SKM-1 treated with dmso at 0.1 percent for 144 hours (cell line): ENCODE measurements around the gene REPS2.

Experiments
- DNase-seq: peaks from one replicate; lab custom pipeline; 2025; ENCODE audit not compliant: unreplicated experiment; lab: John Stamatoyannopoulos, UW

REPS2 gene

DNA sequence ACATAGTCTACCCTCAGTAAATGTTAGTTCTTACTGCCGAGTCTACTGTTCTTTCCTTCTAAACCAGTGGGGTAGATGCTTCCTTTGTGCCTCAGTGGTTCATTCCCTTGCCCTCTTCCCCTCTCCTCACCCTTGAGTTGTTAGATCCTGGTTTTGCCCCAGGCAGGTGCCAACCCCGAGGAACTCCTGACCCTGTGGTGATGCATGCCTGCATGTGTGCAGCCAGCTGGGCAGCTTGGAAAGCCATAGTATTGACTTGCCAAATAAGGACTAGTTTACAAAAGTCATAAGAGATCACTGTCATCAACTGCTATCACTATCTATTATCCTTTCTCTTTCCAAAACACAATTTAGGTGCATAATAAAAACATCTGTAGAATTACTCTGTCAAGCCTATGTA lies 50.9 kb downstream of the REPS2 start:
- no peak for DNase-seq

DNA sequence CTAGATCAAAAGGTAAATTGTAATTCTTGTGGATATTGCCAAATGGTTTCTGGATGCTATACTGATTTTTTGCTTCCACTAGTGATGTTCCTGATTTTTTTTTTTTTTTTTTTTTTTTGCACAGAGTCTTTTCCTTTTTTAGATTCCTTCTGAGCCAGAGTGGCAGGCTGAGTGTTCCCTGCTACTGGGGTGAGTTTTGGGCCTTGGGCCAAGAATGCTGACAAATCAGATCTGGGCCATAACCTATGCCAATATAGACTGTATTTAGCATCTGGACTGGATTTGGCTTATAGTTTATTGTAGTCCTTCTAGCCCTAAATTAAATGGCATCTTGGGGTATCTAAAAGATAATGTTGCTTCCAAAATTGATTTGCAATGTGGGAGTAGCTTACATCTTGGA lies 52.8 kb downstream of the REPS2 start:
- DNase-seq, result no peak

DNA sequence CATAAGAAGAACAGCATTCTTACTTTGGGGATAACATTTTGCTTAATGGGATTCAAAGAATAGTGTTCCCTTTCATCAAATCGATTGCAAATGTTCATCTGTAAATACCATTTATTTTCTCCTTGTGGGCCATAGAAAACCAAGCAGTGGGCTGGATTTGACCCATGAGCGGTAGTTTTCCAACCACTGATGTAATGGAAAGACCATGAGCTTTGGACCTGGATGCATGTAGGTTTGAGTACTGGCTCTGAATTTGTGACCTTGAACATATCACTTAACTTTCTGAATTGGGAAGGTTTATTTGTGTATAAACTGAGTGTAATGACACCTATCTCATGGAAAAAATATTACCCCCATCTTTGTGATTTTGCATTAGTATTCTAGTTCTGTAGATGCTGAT lies 54.3 kb downstream of the REPS2 start:
- no peak for DNase-seq

DNA sequence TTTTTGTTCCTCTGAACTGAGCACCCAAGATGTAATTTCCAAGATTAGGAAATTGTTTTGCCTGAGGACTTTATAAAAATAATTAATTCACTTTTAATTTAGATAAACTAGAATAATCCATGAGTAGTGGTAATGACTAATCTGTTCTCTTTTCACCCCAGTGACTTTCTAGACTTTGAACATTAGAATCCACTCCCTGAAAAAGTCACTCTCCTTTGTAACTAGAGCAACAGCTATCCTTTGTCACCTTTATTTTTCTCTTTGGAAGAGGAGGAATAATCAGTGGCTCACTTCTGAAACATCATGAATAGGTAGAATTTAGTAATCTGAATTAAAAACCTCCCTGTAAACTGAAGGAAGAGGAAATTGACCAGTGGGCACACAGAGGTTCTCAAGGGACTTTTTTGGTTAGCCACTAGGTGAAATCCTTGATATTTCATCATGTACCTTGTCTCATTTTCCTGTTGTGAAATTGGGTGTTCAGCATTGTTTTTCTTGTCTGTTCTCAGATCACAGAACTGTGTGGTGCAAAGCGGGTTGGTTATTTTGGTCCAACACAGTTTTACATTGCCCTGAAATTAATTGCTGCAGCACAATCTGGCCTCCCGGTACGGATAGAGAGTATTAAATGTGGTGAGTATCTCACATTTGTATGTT lies 59.4 kb downstream of the REPS2 start:
- DNase-seq, result peak; percentile 49

DNA sequence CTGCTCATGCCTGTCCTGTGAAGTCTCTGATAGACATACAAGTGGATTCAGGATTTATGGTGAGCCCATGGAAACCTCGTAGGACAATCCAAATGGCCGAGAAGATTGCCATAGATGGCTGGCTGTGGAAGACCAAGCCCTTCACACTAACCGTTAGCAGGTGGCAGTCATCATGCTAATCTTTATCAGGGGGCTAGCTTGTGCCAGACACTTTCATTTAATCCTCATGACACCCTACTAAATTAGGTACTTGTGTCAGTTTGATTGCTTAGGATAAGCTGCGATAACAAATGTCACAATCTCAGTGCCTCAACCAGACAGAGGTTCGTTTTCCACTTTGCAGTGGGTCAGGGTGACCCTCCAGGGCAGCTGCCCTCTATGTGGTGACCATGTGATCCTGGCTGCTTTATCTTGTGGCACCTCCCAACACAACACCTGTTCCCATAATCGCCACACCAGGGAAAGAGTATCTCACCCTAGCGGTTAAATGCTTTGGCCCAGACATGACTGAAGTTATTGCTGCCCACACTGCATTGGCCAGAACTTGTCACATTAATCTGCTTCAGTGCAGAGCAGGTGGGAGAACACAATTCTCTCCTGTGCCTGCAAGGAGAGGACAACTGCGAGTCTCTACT lies 60.8 kb downstream of the REPS2 start:
- peak; percentile 7 for DNase-seq

DNA sequence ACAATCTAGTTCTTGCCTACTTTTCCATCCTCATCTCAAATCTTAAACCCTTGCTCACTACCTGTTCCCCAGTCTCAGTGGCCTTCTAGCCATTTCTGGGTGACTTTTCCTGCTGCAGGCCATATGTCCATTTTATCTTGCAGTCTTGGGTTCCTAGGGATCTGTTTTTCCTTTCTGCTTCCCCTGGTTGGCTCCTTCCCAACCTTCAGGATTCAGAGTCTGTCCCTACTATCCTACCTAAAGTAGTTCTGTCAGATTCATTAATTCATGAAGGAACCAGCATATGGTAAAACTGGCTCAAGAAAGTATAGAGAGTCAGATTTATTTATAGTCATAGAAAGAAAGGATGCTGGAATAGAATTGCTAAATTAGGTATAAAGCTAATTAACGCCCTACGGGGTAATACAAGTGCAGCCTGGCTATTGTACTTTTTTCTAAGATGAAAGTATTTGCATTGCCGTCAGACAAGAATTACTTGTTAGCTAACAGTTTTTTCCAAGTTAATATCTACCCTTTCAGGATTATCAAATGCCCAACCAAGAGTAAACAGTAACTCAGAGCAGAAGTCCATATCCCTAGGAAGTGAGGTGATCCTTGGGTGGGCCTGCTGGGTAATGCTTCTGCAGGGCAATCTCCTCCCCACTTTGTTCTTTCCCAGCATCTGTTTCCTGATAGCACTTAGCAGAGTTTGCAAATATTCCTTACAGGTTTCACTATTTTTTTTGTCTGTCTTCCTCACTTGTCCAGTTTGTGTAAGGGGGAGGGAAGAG lies 63.6 kb downstream of the REPS2 start:
- DNase-seq, result no peak

DNA sequence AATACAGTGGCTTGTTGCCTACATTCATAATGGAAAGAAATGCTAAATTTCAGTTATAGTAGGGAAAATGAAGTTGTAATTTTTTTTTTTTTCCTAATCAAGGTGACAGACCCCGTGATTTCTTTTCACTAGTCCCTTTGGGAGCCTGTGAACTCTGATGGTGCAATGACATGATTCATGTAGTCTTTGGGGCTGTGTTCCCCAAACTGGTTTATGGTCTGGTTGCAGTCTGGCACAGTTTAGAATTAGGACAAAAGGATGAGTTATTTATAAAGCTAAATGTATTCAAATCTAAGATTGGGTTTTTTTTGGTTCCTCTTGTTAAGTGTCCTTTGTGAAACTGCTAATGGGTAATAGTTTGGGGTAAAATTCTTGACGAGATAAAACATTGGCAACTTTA lies 66.0 kb downstream of the REPS2 start:
- DNase-seq, result no peak

DNA sequence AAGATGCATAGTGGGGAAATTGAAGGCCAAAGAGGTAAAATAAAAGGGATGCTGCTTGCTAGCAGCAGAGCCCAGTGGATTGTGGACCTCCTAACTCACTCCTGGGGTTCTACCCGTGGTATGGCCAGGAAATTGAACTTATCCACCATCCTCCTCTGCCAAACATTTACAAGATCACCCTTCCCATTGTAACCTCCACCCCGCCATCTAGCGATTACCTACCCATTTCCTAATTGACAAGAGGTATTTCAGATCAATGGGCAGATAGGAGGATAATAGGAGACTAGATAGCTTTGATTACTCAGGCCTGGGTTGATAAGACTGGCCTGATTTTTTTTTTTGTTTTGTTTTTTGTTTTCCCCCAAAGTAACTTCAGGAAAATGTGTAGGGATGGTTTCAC lies 67.8 kb downstream of the REPS2 start:
- no peak for DNase-seq

DNA sequence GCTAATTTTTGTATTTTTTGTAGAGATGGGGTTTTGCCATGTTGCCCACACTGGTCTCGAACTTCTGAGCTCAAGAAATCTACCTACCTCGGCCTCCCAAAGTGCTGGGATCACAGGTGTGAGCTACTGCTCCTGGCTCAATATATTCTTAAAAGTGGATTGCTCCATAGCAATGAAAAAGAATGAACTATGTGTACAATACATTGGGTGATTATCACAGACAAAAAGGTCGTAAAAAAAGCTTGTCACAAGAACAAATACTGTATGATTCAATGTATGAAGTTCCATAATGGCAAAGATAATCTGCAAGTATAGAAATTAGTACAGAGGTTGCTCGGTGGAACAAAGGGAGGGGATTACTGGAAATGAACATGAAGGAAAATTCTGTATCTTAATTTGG lies 70.7 kb downstream of the REPS2 start:
- no peak for DNase-seq

DNA sequence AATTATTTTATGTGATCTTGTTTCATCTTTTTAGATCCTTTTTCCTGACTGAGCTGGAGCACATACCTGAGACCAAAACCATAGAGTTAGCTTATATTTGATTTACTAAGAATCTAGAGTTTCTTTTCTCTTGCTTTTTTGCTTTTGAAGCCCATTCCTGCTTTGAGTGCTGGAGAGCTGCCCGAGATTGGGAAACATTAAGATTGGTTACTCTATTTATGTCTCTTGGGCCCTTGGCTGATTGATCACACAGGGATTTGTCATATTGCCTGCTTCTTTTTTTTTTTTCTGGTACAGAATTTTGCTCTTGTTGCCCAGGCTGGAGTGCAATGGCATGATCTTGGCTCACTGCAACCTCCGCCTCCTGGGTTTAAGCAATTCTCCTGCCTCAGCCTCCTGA lies 73.9 kb downstream of the REPS2 start:
- no peak for DNase-seq

DNA sequence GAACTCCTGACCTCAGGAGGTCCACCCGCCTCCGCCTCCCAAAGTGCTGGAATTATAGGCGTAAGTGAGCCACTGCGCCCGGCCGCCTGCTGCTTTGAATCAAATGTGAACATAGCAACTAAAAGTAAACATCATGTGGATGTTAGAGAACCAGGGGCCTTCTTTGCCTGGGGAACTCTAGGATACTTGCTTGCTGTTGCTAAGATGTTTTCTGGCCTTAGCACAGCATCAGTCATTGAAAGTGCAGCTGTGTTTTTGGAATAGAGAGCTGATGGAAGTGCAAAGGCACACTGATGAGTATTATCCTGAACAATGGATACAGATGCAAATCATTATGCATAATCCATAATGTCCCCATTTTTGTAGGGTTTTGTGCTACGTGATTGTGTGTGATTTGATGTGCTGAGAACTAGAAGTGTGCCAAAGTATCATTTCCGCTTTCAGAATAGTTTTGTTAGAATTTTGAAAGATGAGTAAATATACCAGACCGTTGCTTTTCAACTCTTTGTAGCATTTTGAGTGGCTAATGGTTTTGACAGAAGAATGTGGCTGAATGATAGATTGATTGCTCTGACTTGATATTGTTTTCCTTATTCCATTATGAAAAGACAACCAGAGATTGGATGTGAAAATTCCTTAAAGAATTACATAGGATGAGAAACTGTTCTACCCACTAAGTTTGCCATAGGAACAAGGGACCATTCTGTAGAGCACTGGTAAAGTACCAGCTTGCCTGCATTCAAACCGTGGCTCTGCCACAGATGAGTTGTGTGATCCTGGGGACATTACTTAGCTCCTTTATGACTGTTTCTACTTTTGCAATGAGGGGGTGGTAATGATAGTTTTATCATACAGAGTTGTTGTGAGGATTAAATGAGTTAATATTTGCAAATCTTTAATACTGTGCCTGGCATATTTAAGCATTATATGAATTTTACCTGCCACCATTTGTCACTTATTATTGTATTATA lies 74.7 kb downstream of the REPS2 start:
- no peak for DNase-seq

DNA sequence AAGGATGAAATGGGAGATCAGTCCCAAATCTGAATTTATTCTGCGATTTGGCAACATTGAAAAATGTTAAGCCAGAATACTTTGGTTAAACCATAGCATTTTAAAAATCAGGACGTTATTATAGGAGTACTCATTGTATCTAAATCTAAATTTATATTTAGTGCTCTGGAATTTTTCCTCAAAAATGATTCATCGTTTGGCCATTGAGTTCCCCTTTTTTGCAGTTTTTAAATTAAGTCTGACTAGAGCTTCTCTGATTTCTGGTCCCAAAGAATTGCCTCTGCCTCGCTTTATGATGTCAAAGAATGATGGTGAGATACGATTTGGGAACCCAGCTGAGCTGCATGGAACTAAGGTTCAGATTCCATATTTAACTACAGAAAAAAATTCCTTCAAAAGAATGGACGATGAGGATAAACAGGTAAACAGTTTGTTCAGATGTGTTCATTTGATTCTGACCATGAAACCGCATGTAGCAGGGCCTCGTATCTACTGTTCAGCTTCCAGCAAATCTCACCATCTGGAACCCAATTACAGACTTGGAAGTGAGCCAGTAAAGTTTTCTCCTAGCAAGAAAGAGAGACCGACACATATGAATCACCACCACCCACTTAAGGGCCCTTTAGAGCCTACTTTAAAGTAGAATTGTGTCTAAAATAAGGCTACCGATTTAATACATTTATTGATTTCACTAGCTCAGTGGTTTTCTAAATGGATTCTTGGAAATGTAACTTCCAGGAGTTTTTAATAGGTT lies 75.6 kb downstream of the REPS2 start:
- no peak for DNase-seq

DNA sequence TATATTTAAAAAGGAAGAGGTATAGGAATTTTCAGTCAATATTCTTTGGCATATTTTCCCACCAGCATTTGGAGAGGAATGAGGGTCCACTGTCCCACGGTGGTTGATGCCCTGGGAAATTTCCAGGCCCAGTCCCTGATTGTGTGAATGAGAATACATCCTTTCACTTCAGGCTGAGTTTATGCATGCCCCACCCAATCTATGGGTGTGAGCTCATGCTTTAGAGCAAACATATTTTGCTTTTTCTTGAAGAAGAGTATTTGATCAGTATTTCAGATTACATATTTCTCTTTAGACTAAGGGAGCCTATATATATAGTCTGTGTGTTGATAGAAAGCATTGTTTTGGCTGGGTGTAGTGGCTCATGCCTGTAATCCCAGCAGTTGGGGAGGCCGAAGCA lies 77.2 kb downstream of the REPS2 start:
- DNase-seq, result no peak

DNA sequence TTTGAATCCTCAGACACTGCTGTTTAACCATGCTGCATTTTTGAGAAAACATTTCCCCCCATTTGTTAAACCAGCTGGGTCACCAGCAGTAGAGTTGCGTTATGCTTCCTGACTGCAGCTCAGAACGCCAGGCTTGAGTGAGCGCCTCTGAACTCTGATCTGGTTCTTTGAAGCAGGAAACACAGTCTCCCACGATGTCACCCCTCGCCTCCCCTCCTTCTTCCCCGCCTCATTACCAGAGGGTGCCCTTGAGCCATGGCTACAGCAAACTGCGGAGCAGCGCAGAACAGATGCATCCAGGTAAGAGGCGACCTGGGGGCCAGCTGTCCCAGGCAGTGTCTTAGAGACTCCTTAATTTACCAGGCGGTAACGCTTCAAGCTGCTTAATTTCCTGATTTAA lies 78.4 kb downstream of the REPS2 start:
- DNase-seq, result no peak

DNA sequence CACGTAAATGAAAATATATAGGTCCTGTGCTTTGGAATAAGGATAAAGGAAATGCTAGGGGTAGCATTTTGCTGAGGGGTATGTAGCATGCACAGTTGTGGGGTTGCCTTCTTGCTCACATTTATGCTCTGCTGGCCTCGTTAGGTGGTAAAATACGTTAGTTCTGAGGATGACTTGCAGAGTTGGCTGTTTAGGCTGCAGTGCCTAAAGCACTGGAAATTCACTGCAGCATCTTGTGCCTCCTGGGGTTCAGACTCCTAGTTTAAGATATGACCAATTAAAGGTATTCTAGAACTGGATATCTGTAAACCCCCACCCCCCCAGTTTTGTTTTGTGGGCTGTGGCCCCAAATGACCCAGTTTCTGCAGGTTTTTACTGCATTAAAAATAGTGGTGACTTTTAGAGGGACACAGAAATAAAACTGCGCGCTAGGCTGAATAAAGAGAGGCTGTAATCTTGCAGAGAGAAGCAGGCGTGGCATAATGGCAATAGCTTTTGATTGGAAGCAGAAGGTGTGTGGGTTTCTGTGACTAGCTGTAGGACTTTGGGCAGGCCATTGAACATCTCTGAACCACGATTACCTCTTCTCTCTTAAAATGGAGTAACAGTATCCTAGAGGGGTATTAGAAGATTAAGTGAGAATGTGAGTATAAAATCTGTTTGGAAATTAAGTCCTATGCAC lies 79.3 kb downstream of the REPS2 start:
- no peak for DNase-seq

DNA sequence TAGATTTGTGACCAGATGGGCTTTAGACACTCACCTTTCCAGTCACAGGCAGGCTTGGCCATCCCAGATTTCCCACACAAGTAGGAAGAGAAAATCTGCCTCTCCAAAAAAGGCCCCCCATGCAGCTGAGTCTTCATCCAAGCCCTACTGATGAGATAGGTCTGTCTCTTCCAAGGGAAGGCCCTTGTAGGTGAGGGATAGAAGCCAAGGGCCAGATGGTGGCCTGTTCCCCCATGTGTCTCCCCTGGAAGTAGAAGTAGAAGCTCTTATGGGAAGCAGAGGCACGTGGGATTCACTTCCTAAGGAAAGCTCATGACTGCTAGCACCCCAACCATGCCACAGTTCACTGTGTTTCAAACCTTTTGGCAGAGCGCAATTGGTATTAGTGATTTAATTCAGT lies 81.5 kb downstream of the REPS2 start:
- DNase-seq, result no peak

DNA sequence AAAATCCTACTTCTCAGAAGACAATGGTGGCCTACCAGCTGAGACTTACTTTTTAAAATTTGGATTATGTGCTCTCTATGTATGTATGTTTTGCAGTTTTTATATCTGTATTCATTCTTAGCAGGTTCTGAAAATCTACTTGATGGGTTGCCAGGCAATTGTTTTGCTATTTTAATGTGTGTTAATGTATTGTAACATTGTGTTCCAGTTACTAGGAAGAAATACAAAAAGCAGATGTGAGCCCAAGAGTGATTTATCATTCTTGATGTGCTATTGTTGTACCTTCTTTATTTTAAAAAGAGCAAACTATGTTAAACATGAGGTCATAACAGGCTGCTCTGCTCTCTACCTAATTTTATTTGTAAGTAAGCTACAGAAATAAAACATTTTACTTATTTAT lies 81.9 kb downstream of the REPS2 start:
- no peak for DNase-seq

DNA sequence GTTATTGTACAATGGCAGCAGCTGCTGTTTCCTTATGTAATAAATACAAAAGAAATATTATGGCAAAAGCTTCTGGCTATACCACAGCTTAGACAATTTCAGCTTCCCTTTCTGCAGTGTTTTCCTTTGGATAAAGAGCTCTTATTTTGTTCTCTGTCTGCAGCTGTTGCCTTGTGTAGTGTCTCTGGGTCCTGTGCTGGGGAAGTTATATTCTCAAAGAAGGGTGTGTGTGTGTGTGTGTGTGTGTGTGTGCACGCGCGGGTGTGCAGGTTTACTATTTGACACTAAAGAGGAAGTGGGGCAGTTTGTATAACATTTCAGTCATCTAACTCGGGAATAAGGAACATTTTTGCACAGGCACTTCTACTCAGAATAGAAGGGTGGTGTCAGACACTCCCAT lies 83.6 kb downstream of the REPS2 start:
- no peak for DNase-seq

DNA sequence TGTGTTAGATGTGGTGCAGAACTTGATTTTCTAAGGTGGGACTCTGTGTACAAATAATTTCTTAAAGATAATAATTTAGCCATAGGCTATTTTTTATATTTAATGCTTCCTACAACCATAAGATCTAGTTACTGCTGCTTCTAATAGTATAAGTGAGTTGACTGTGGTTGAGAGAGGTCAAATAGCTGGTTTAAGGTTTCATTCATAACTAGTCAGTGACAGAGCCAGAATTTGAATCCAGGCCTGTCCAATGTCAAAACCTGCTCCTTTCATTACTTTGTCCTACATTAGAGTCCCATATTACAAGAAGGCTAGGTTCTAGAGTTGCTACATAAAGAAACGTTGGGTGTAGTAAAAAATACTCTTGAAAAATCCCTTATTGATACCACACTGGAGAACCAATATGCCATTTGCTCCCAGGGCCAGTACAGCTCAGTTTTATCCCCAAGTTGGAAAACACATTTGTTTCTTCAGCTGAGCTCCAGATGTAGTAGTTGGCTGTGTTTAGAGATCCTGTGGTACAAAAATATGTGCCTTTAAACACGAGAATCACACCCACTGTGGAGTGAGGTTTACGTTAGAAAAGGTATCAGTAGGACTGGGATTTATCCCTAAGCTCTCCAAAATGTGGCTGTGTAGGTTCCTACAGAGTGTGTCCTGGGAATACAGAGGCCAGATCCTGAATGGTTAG lies 84.3 kb downstream of the REPS2 start:
- no peak for DNase-seq
